Heart right ventricle (tissue), 16 donors: ENCODE measurements around the gene HDAC11. TPM values are rescaled to one million over a fixed set of nuclear protein-coding genes. Genes with fewer than 3 reads are reported as not detected.

Source experiments
- ATAC-seq, 8 donors: fragments of 200-7000 bp; cut with Tn5 transposase; one replicate each; pipeline ENCODE4 v1.9.1; 2020; ENCODE audit warnings: mild to moderate bottlenecking in 8 of 8, moderate library complexity in 8 of 8, moderate number of reproducible peaks in 1 of 8
- DNase-seq, 2 donors: peaks; one replicate each; pipeline ENCODE4 v3.0.0-alpha.2; 2020
- H3K27ac ChIP-seq, 10 donors: fragments of 200-600 bp; sonication (generic) in 2 of 10; one replicate each; pipeline versions ENCODE4 v1.5.0 to v1.8.0; 2020 to 2022; ENCODE audit warnings: mild to moderate bottlenecking in 3 of 10
- H3K27me3 ChIP-seq, 7 donors: fragments of 200-600 bp; one replicate each; pipeline ENCODE4 v1.8.0; 2021 to 2022; ENCODE audit warnings: mild to moderate bottlenecking in 2 of 7
- H3K36me3 ChIP-seq, 9 donors: fragments of 200-600 bp; sonication (generic) in 1 of 9; one replicate each; pipeline versions ENCODE4 v1.5.0 to v1.8.0; 2020 to 2022; ENCODE audit warnings: mild to moderate bottlenecking in 2 of 9
- H3K4me1 ChIP-seq, 9 donors: fragments of 200-600 bp; sonication (generic) in 1 of 9; one replicate each; pipeline versions ENCODE4 v1.5.0 to v1.8.0; 2020 to 2022; ENCODE audit warnings: mild to moderate bottlenecking in 4 of 9
- H3K4me3 ChIP-seq, 10 donors: fragments of 200-600 bp; sonication (generic) in 2 of 10; one replicate each; pipeline versions ENCODE4 v1.5.0 to v1.8.0; 2020 to 2022; ENCODE audit warnings: mild to moderate bottlenecking in 7 of 10, moderate library complexity in 2 of 10
- H3K9me3 ChIP-seq, 11 donors: fragments of 200-600 bp in 10 of 11; sonication (generic) in 2 of 11; one replicate each; pipeline versions ENCODE4 v1.5.0 to v1.8.0; 2013 to 2022; ENCODE audit warnings: mild to moderate bottlenecking in 2 of 11, control low read depth in 1 of 11, moderate library complexity in 1 of 11
- CTCF ChIP-seq, 9 donors: fragments of 200-600 bp; sonication (generic) in 2 of 9; IDR thresholded peaks; one replicate each; pipeline versions ENCODE4 v1.5.0 to v1.8.0; 2021 to 2022; ENCODE audit warnings: antibody characterized with exemption in 9 of 9, mild to moderate bottlenecking in 5 of 9, moderate library complexity in 1 of 9
- WGBS, 2 donors: extraction: QIAGEN DNeasy Blood & Tissue Kit; methylation state at CpG; one replicate each; pipeline ENCODE4 v1.1.7; 2013; ENCODE audit warnings: inconsistent platforms in 1 of 2; 5-methylcytosine and 5-hydroxymethylcytosine counted together
- intact Hi-C, 10 donors: fragments of 100-400 bp; cut with DNase I; formaldehyde crosslinking; loops; one replicate each; pipeline versions ENCODE4 v1.11.1 to v1.14.2; 2022
- polyA plus RNA-seq, 2 donors: library from polyadenylated mRNA; stranded (reverse); fragments of 200-250 nt; gene quantifications; one replicate each; pipeline ENCODE4 v1.2.3, GENCODE V29; 2013
- total RNA-seq, 10 donors: library from RNA; stranded (reverse); fragmentation: NEBNext Ultra II Directional in 3 of 10; extraction: Animal tissue kit (Norgen Biotek cat#: 25700) in 3 of 10; gene quantifications; one replicate each; pipeline versions ENCODE4 v1.2.1 to v1.2.4, GENCODE V29; 2021 to 2023
- donor health status: Arrhythmogenic right ventricular cardiomyopathy.
- donor health status: ischemic (EF 13 %, LVEDD 7.1; RV severe dilation, severe dysfunction).
- donor health status: healthy with polysubstance abuse.
- donor health status: DM: no; HTN: yes; CAD: no.
- donor health status: DM: no; HTN: no; CAD: no.
- donor health status: ischemic (EF 25% LVEDD 6.9; RV normal size, moderate dysfunction).
- donor health status: ischemic (EF 25% LVEDD 5.7; RV mildly dilated, moderate dysfunction).
- donor health status: healthy.
- donor health status: DM: yes; HTN: yes; CAD: no.
- donor health status: Ischemic cardiomyopathy.
- donor health status: ischemic (EF 35%, LVEDD 5.7; RV mildly dilated, moderate dysfunction).
- donor health status: nonischemic (EF 11% LVEDD 7.7; RV severe dilation, severe dysfunction).
- donor health status: DM: yes; HTN: yes; CAD: no.
- donor health status: PGD.
- donor health status: ischemic (EF 29% LVEDD 5.4; RV normal size, mild dysfunction).
- donor health status: nonischemic (EF 23%, LVEDD 6.1; RV moderate dilation, normal function).

The HDAC11 gene
- total and polyA plus RNA-seq, 12 donors, result 15.9 to 46.0 (median 33.3) TPM

GRCh38 chr3:13517253-13517977 lies 37.3 kb downstream of the HDAC11 start:
- Histone ChIP-seq H3K27ac (peak overlapping the region in 9 of 10 donors; percentile 58 to 90 (median 79)), H3K27me3 (no peaks in the 10 kb centered on the region), H3K4me3 (no peak overlapping the region), H3K36me3 (no peaks in the 10 kb centered on the region), H3K9me3 (no peaks in the 10 kb centered on the region), H3K4me1 (peaks cover 23 to 46% (median 33%) of the 10 kb centered on the region in 9 donors)
- DNase-seq (peak; percentile 56 to 86), ATAC-seq (peak; percentile 46 to 89 (median 80))
- intact Hi-C loops, result loop anchor here in 1 of 10 donors (1.0 kb wide), 1 partner anchor 14 kb away; no protein-coding TSS in a partner anchor
- WGBS, 2 donors, result 41 to 67% methylated on average over 18 of the region's 18 CpGs
- no peak for TF ChIP-seq CTCF (IDR thresholded peaks at IDR 0.05)

- peak; percentile 29 to 75 (median 64) for ATAC-seq
- intact Hi-C loops, result no loop called here
- peak overlapping the region in 8 of 10 donors; percentile 18 to 84 (median 79) for H3K27ac ChIP-seq
Observed at GRCh38 chr3:13518516-13518953, 38.4 kb downstream of the HDAC11 start.

GRCh38 chr3:13519006-13519791 lies 39.1 kb downstream of the HDAC11 start:
- peak overlapping the region in 8 of 10 donors; percentile 18 to 84 (median 79) for H3K27ac ChIP-seq
- H3K27me3 ChIP-seq, result no peaks in the 10 kb centered on the region
- 80 to 83% methylated on average over 19 of the region's 19 CpGs for WGBS, 2 donors
- no peaks in the 10 kb centered on the region for H3K9me3 ChIP-seq
- H3K36me3 ChIP-seq, result no peaks in the 10 kb centered on the region
- H3K4me3 ChIP-seq, result no peak overlapping the region
- no peak for TF ChIP-seq CTCF (IDR thresholded peaks at IDR 0.05)
- intact Hi-C loops, result no loop called here
- H3K4me1 ChIP-seq, result peaks cover 23 to 46% (median 33%) of the 10 kb centered on the region in 9 donors
- DNase-seq, result no peak
- ATAC-seq, result peak in 1 of 8 donors; percentile 16

More at GRCh38 chr3:13518516-13518953, 38.4 kb downstream of the HDAC11 start:
- peak; percentile 80 to 85 for DNase-seq
- no peak overlapping the region for H3K4me3 ChIP-seq
- TF ChIP-seq CTCF (IDR thresholded peaks at IDR 0.05), result no peak
- H3K36me3 ChIP-seq, result no peaks in the 10 kb centered on the region
- no peaks in the 10 kb centered on the region for H3K9me3 ChIP-seq
- H3K27me3 ChIP-seq, result no peaks in the 10 kb centered on the region
- H3K4me1 ChIP-seq, result peaks cover 23 to 46% (median 33%) of the 10 kb centered on the region in 9 donors
- WGBS, 2 donors, result 51 to 52% methylated on average over 15 of the region's 15 CpGs

- Histone ChIP-seq H3K27me3 (no peaks in the 10 kb centered on the region), H3K9me3 (no peaks in the 10 kb centered on the region), H3K36me3 (no peaks in the 10 kb centered on the region), H3K27ac (no peak overlapping the region), H3K4me1 (peaks cover 23 to 42% (median 33%) of the 10 kb centered on the region in 9 donors), H3K4me3 (no peak overlapping the region)
- no peak for DNase-seq
- intact Hi-C loops, result no loop called here
- no peak for ATAC-seq
- WGBS, 2 donors, result 92 to 96% methylated on average over 9 of the region's 9 CpGs
- TF ChIP-seq CTCF (IDR thresholded peaks at IDR 0.05), result no peak
Observed at GRCh38 chr3:13520326-13520880, 40.3 kb downstream of the HDAC11 start.
